Measurements from ENCODE around the gene PMVK.
A peak's percentile ranks its signal among the peaks of the same experiment; 100 is the strongest.

The PMVK gene

GRCh38 chr1:154969246-154969645, 32.7 kb upstream of the PMVK start:
- H3K27ac ChIP-seq, result peak overlapping the region in 17 of 21 experiments; percentile 87 to 99 (median 98)
- H3K4me3 ChIP-seq, result peak overlapping the region in 5 of 7 experiments; percentile 33 to 56 (median 42)

- no peak overlapping the region for H3K4me3 ChIP-seq
Measured at GRCh38 chr1:154968731-154969130, 32.2 kb upstream of the PMVK start.

DNA sequence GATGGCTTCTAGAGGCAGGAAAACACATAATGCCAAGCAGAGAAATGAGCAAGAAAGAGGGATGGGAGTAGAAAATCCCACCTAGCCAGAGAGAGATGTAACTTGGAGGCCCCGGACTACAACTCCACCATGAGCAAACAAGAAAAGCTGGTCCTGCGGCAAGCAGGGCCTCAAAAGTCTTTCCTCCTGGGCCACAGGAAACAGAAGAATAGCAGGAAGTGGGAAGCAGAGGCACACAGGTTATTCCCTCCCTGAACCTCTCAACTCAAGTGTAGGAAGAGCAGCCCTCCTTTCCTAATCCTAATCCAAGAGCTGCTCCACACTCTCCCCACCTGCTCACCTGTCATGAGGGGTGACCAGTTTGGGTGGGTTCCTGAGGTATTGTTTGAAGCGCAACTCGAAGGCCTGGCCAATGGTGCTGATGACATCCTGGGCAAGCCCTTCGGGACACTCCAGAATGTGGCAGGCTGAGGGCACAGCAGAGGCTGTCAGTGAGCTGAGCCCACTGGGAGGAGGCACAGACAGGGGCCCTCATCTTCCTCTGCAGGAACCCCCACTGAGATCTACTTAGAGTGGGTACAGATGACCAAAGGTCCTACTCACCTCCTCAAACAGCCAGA, 30.9 kb upstream of the PMVK start:
- no peak overlapping the region for H3K4me3 ChIP-seq
- peak overlapping the region in 14 of 21 experiments; percentile 18 to 99 (median 93) for H3K27ac ChIP-seq

More at GRCh38 chr1:154968731-154969130, 32.2 kb upstream of the PMVK start:
- H3K27ac ChIP-seq, result peak overlapping the region in 15 of 21 experiments; percentile 87 to 99 (median 98)

DNA sequence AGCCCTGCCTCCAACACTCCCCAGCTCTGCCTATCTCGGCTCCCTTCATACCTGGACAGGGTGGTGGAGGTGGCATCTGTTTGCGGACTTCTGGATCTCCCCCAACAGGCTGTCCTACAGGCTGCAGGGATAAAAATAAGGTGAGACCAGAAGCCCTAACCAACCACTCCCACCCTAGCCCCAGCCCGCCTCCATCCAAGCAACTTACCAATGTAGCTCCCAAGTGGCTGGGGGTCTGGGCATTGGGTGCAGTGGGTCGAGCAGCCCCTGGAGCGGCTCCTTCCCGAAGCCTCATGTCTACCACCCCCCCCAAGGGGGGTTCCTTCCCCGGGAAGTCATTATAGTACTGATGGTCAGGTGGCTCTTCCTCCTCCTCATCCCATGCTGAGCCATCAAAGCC, 29.6 kb upstream of the PMVK start:
- peak overlapping the region in 3 of 21 experiments; percentile 8 to 97 (median 51) for H3K27ac ChIP-seq

DNA sequence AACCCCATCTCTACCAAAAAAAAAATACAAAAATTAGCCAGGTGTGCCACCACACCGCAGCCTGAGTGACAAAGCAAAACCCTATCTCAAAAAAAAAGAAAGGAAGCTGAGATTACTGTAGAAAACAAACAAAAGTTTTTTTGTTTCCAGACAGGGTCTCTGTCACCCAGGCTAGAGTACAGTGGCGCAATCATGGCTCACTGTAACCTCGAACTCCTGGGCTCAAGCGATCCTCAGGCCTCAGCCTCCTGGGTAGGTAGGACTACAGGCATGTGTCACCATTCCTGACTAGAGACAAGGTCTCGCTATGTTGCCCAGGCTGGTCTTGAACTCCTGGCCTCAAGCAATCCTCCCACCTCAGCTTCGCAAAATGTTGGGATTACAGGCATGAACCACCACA, 27.8 kb upstream of the PMVK start:
- Histone ChIP-seq H3K4me3 (no peak overlapping the region), H3K27ac (peak overlapping the region in 3 of 21 experiments; percentile 8 to 98 (median 98))

More for the DNA sequence above, 29.6 kb upstream of the PMVK start:
- no peak overlapping the region for H3K4me3 ChIP-seq

DNA sequence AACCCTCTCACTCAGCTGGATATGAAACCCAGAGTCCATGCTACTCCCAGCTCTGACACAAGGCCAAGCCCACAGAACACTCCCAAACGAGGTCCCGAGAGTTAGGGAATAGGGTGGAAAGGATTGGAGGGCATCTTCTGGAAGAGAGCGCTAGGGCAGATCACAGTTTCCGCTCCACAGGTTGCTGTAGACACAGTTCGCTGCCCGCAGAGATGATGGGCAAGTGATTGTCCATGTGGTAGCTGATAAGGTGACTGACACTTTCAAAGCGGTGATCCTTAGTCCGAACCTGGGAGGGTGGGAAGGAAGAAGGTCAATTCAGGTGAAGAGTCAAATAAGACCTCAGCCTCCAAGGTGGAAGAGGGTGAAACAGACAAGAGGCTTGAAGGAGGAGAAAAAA, 27.1 kb upstream of the PMVK start:
- Histone ChIP-seq H3K4me3 (no peak overlapping the region), H3K27ac (peak overlapping the region in 5 of 21 experiments; percentile 0 to 100 (median 98))

DNA sequence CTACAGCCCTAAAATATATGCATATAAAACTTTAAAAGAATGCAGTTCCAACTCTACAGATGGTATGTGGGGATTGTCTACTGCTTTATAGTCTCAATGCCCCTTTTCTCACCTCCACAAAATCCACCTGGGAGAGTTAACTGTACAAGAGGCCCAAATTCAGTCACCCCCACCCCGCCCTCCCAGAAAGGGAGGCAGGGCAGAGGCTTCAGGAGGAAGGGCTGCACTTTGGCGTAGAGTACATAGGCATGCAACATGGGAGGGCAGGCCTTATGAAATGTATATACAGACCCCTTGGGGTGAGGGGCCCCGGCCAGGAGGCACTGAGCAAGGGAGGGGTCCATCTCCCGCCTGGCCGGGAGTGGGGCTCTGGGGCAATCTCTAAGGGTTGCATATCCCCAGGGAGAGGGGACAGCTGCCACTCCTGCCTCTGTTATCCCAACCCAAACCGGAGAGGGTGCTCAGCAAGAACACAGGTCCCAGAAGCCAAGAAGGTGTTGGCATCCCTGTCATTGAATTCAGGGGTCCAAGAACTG, 26.3 kb upstream of the PMVK start:
- Histone ChIP-seq H3K4me3 (peak overlapping the region in 3 of 7 experiments; percentile 67 to 76 (median 68)), H3K27ac (peak overlapping the region in 17 of 21 experiments; percentile 31 to 100 (median 99))

DNA sequence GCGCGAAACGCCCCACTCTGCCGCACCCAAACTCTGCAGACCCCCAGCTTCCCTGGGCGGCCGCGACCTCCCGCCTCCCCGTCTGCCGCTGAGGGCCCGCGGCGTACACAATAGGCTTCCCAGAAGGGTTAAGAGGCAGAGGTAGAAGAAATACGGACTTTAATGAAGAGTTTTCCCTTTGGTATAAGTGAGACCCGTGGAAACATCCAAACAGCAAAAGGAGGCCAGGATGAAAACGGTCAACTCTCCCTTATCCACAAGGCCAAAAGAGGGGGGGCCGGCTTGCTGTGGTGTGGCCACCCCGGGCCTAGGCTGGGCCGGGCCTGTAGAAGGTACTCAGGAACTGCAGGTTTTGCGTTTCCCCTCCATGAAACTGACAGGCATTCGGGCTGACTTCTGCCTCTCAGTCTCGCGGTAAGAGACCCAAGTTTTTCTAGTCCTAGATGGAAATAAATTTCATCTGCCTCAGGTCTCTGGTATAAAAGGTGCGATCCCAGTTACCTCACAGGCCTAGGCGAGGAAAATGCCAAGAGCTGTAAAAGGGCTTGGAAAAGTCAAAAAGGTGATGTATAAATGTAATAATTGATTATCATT, 25.7 kb upstream of the PMVK start:
- Histone ChIP-seq H3K4me3 (peak overlapping the region; percentile 67 to 88 (median 69)), H3K27ac (peak overlapping the region; percentile 90 to 100 (median 98))

DNA sequence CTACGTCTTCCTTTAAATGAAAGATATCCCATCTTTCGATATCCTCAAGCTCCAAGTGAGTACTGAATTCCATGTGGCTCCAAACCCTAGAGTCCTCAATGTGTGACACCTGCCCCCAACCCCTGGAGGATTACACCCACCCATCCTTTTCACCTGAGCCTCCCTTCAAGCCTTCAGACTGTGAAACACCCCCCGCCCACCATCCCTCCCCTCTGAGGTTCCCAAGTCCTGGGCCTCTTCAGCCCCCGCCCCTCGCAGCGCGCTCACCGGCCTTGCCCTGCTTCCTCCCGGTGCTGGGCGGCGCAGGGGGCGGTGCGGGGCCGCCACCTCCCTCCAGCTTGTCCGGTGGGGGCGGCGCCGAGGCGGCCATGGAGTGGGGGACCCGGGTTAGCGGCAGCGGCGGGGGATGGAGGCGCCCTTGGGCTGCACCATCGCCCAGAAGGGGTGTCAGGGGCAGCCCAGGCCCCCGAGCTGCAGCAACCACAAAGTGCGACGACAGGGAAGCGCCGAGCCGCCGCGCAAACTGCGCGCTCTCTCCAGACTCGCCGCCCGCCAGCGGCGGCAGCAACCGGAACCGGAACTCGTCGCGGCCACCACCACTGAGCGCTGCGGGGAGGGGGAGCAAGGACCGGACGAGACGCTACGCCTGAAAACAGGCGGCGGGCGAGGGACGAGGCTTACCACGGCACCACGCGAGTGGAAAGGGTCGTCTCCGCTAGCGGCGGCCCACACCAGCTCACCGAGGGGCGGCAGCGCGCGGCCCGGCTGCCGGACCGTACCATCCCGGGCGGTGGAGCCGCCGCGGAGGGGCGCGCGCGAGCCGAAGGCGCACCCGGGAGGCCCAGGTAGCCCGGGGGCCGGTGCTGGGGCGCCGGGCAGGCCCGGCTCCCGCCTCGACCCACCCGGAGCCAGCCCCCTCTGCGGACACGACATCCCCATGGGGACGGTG, 25.0 kb upstream of the PMVK start, which contains the start of gene PYGO2:
TSS of gene PYGO2 (minus strand) at position 576 of the 949 bp plus-strand sequence. CDS start at position 370, 206 bp downstream.
- peak within 1 kb of the TSS; percentile 90 to 100 (median 98) for H3K27ac ChIP-seq
- peak within 1 kb of the TSS; percentile 67 to 88 (median 69) for H3K4me3 ChIP-seq

GRCh38 chr1:154960446-154961136, 24.1 kb upstream of the PMVK start:
- H3K4me3 ChIP-seq, result peak overlapping the region; percentile 67 to 88 (median 69)
- H3K27ac ChIP-seq, result peak overlapping the region in 18 of 21 experiments; percentile 90 to 100 (median 98)

- H3K4me3 ChIP-seq, result no peak overlapping the region
- peak overlapping the region in 2 of 21 experiments; percentile 7 to 19 for H3K27ac ChIP-seq
Measured at GRCh38 chr1:154959426-154959780, 22.9 kb upstream of the PMVK start.

DNA sequence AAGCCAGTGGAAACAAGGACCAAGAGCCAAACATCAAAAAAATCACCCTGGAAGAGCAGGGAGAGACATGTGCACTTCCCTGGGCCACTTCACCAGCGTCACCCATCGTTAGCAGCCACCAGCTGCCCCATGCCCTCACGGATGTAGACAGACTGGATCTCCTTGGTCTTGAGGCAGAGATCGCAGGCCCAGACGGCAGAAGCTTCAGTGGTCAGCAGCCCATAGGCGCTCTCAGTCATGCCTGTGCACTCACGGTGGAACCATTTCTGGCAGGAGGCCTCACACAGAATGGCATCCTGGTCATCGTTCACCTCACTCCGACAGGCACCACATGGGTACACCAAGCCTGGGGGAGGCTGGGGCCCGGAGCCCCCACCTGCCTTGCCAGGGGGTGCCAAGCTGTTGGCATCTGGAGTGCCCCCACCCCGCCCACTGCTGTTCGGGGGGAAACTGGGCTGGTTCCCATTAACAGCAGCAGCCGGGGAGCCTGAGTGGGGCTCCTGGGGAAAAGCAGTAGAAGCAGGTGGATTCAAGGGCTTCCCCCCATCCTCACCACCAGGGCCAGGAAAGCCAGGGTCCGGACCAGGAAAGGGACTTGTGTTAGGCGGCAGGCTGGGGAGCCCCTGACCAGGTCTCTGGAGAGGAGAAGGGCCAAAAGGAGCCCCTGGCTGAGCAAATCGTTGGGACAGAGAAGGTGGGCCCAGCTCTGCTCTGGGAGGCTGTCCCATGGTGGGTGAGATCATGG, 22.3 kb upstream of the PMVK start:
- Histone ChIP-seq H3K27ac (peak overlapping the region in 2 of 21 experiments; percentile 7 to 19), H3K4me3 (no peak overlapping the region)

GRCh38 chr1:154958036-154958435, 21.5 kb upstream of the PMVK start:
- Histone ChIP-seq H3K4me3 (no peak overlapping the region), H3K27ac (peak overlapping the region in 1 of 21 experiments; percentile 9)

DNA sequence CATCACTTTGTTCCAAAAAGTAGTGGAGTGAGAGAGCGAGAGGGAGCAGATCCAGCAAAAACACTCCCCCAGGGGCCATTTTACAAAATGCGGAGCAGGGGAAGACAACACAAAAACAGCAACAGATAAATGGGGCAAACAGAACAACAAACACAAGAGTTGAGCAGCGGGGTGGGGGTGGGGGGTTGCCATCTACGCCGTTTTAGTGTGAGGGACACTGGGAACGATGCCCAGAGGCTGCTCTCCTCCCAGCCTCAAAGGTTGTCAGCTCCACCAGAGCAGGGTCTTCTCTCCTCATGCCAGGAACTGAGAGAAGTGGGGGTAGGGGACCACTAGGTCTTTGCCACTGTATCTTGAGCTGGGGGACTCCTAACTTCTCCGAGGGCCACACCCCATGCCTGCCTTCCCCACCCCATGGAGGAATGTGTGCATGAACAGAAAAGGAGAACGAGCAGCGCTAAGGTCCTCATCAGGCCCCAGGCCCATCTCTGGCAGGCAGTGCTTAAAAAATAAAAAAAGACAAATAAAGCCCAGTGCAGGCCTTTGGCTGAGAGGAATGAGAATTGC, 20.7 kb upstream of the PMVK start:
- no peak overlapping the region for H3K4me3 ChIP-seq

DNA sequence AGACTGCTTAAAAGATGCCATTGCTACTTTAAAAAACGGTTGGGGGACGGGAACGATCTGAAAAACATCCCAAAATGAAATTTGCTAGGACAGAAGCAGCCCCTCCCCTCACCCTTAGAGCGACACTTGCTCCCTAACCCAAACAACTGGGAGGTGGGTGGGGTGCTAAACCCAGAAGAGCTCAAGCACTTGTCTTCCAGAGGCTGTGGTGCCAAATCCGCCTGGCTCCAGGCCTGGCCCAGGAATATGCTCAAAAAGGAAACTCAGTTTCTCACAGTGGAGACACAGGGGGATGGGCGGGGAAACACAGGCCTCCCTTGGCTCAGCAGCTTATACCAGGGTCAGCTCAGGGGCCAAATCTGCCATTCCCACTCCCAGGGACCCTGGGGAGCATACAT, 20.0 kb upstream of the PMVK start:
- peak overlapping the region in 20 of 21 experiments; percentile 15 to 94 (median 79) for H3K27ac ChIP-seq
- peak overlapping the region; percentile 40 to 51 (median 46) for H3K4me3 ChIP-seq

More for the DNA sequence above, 20.7 kb upstream of the PMVK start:
- peak overlapping the region in 12 of 21 experiments; percentile 27 to 94 (median 83) for H3K27ac ChIP-seq

GRCh38 chr1:154955718-154956543, 19.4 kb upstream of the PMVK start, which contains the start of gene PBXIP1:
Gene PBXIP1, minus strand, starts transcription at chr1:154956099. Its CDS starts 2,378 bp downstream, at chr1:154953721.
- peak within 1 kb of the TSS; percentile 40 to 51 (median 46) for H3K4me3 ChIP-seq
- H3K27ac ChIP-seq, result peak within 1 kb of the TSS; percentile 44 to 94 (median 79)
